GM21447 (cell line): ENCODE measurements around the gene SLC26A5.
"Not testable (repeated sequence)": the region's sequence is repeated elsewhere in the genome, so short reads cannot be mapped to it uniquely, and the experiment has no call there.

ENCODE experiments used
- ATAC-seq: cut with Tn5 transposase; IDR thresholded peaks from one replicate; pipeline ENCODE4 v1.9.1; 2021; ENCODE audit not compliant: unreplicated experiment

The SLC26A5 gene, protein sequence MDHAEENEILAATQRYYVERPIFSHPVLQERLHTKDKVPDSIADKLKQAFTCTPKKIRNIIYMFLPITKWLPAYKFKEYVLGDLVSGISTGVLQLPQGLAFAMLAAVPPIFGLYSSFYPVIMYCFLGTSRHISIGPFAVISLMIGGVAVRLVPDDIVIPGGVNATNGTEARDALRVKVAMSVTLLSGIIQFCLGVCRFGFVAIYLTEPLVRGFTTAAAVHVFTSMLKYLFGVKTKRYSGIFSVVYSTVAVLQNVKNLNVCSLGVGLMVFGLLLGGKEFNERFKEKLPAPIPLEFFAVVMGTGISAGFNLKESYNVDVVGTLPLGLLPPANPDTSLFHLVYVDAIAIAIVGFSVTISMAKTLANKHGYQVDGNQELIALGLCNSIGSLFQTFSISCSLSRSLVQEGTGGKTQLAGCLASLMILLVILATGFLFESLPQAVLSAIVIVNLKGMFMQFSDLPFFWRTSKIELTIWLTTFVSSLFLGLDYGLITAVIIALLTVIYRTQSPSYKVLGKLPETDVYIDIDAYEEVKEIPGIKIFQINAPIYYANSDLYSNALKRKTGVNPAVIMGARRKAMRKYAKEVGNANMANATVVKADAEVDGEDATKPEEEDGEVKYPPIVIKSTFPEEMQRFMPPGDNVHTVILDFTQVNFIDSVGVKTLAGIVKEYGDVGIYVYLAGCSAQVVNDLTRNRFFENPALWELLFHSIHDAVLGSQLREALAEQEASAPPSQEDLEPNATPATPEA

GRCh38 chr7:103446049-103446520 is at the start of gene SLC26A5:
Gene SLC26A5 (minus strand): TSS chr7:103446207. CDS start chr7:103421514, 24,693 bp downstream.
- ATAC-seq = no peak

- ATAC-seq = no peak
Observed at GRCh38 chr7:103487419-103487818, 41.4 kb upstream of the SLC26A5 start.

DNA sequence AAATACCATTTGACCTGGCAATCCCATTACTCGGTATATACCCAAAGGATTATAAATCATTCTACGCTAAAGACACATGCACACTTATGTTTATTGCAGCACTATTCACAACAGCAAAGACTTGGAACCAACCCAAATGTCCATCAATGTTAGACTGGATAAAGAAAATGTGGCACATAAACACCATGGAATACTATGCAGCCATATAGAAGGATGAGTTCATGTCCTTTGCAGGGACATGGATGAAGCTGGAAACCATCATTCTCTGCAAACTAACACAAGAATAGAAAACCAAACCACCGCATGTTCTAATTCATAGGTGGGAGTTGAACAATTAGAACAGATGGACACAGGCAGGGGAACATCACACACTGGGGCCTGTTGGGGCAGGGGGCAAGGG is 40.9 kb upstream of the SLC26A5 start:
- ATAC-seq = not testable (repeated sequence)

GRCh38 chr7:103480771-103481170 is 34.8 kb upstream of the SLC26A5 start:
- no peak for ATAC-seq

DNA sequence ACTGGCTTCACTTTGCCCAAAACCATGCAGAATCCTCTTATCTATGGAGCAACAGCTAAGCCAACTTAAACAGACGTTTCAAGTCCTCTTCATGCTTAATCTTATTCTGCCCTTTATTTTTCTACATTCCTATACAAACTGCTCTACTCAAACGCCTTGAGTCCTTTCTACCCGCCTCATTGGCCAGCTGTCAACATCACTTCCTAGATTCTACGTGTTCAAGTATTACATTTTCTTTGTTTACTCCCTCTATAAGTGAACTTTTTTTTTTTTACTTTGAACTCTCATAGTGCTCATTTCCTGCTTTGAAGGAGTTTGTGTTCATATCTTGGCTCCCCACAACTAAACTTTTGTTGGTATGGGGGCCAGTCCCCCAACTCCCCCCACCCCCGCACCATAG is 28.9 kb upstream of the SLC26A5 start:
- ATAC-seq = no peak

- ATAC-seq = no peak
Observed at GRCh38 chr7:103469095-103469948, 23.3 kb upstream of the SLC26A5 start.

DNA sequence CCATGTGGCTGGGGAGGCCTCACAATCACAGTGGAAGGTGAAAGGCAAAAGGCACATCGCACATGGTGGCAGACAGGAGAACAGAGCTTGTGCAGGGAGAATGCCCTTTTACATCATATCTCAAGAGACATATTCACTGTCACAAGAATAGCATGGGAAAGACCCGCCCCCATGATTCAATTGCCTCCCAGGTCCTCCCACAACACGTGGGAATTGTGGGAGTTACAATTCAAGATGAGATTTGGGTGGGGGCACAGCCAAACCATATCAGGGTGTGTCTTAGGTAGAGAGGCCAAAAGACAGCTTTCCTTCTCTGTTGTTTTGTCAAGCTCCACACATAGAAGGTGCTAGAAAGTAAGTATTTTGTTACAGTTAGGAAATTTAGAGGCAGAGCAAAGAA is 20.8 kb upstream of the SLC26A5 start:
- ATAC-seq = no peak

- ATAC-seq = no peak
Observed at GRCh38 chr7:103462358-103462757, 16.4 kb upstream of the SLC26A5 start.

- ATAC-seq = peak; percentile 83
Observed at GRCh38 chr7:103447073-103447960, 1.3 kb upstream of the SLC26A5 start.

- no peak for ATAC-seq
Observed at GRCh38 chr7:103445228-103446048, 569 bp downstream of the SLC26A5 start.

GRCh38 chr7:103439661-103440060 is 6.3 kb downstream of the SLC26A5 start:
- no peak for ATAC-seq

DNA sequence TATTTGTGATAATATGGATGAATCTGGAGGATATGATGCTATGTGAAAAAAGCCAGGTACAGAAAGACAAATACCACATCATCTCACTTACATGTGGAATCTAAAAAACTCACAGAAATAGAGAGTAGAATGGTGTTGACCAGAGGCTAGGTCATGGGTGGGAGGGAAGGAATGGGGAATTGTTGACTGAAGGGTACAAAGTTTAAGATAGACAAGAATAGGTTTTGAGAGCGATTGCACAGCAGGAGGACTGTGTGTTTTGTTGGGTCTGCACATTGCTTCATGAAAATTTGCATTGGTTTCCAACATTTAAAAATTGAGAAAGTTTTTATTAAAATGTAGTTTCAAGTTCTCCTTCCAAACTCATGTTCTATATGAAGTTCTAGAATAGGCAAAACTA is 8.4 kb downstream of the SLC26A5 start:
- ATAC-seq = no peak

GRCh38 chr7:103432712-103433111 is 13.3 kb downstream of the SLC26A5 start:
- ATAC-seq = no peak

GRCh38 chr7:103425177-103425576 is 20.8 kb downstream of the SLC26A5 start:
- ATAC-seq = no peak

DNA sequence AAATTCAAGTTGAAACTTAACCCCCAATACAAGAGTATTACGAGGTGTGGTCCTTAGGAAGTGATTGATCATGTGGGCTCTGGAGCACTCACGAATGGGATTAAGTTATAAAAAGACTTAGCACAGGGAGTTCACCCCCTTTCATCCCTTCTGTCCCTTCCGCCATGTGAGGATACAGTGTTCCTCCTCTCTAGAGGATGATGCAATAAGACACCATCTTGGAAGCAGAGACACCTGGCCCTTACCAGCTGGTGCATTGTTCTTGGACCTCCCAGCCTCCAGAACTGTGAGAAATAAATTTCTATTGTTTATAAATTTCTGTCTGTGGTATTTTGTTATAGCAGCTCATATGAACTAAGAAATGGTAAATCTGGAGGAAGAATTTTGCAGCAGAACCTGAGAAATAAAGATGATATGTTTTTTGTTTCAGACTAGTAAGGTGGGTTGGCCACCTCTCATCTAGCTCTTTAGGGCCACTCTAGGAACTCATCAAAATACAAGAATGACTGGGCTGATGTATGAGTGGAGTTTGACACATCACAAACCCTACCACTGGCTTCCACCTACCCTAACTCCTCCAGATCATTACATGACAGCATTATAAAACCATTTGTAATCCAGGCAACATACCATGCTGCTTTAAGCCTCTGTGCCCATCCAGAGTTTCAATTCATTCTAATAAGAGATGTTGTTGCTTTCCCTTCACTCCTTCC is 22.4 kb downstream of the SLC26A5 start:
- no peak for ATAC-seq

- ATAC-seq = no peak
Observed at GRCh38 chr7:103420857-103421384, 25.1 kb downstream of the SLC26A5 start.

DNA sequence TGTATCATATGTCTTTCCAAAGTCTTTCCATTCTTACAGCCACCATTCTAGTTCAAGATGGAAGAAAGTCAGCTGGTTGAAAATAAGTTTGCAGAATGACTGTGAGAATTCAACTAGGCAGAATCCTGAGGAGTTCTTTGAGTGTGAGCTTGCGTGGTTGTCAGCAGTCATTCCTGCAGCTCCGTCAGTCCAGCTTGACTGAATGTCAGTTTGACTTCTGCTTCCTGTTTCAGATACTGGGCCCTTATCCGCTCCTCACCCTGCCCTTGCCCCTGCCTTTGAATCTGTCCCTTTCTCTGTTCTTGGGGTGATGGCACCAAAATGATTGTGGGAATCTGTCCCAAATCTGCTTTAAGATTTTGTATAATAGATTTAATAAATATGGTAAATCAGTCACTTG is 27.8 kb downstream of the SLC26A5 start:
- no peak for ATAC-seq

DNA sequence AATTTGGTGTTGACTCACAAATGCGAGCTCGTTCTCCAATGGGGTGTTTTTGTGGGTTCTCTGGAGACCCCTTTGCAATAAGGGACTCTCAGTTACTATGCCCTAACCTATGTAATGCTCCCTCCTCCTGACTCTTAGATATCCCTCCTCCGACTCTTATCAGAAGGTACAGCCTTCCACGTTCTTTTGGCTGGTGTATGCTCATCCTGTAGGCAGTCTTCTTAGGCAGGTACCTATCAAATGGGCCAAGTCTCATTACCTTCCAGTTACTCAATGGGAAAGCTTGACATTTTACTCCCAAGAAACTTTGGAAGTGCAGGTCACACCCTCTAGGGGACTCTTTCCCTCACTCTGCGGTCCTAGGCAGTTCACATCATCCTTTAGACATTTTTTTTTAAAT is 32.6 kb downstream of the SLC26A5 start:
- ATAC-seq = no peak
